ENCODE results near the gene ABHD14A. TPM values are rescaled to one million over a fixed set of nuclear protein-coding genes. Genes with fewer than 3 reads are reported as not detected.

The ABHD14A gene
- total and polyA plus RNA-seq, 2 of the 13 experiments (the other 11 are each of a cell fraction or from before 2014, with no cell fraction given), result 29.5 to 46.9 TPM

- no peak; the same call in 1 of the 2 replicates for TF ChIP-seq ZFP90 (CRISPR knock-in tag; IDR thresholded peaks at IDR 0.05; ENCODE audit: borderline replicate concordance)
- TF ChIP-seq ZNF331 (CRISPR knock-in tag; IDR thresholded peaks at IDR 0.05), result peak; percentile 76; the same call in 1 of the 2 replicates
- TF ChIP-seq ETS1 (CRISPR knock-in tag; IDR thresholded peaks at IDR 0.05), result no peak
- TF ChIP-seq ZNF264 (CRISPR knock-in tag; IDR thresholded peaks at IDR 0.05), result no peak
- TF ChIP-seq FOSL1 (CRISPR knock-in tag; IDR thresholded peaks at IDR 0.05; ENCODE audit: borderline replicate concordance), result no peak; the same call in 1 of the 2 replicates
- TF ChIP-seq CREBL2 (CRISPR knock-in tag; IDR thresholded peaks at IDR 0.05; ENCODE audit: borderline replicate concordance), result no peak
- no peak for TF ChIP-seq THAP8 (CRISPR knock-in tag; IDR thresholded peaks at IDR 0.05; ENCODE audit: borderline replicate concordance)
- no peak for TF ChIP-seq LBX2 (CRISPR knock-in tag; IDR thresholded peaks at IDR 0.05; ENCODE audit: borderline replicate concordance)
- TF ChIP-seq ZNF577 (CRISPR knock-in tag; IDR thresholded peaks at IDR 0.05; ENCODE audit: borderline replicate concordance, low read depth), result no peak
- peak; percentile 39; the same call in 1 of the 2 replicates for TF ChIP-seq TBX3 (IDR thresholded peaks at IDR 0.05; ENCODE audit: borderline replicate concordance)
- no peak for TF ChIP-seq KIAA2018 (CRISPR knock-in tag; IDR thresholded peaks at IDR 0.05; ENCODE audit: borderline replicate concordance)
- TF ChIP-seq ZNF776 (CRISPR knock-in tag; IDR thresholded peaks at IDR 0.05), result no peak
- TF ChIP-seq DPF2 (CRISPR knock-in tag; IDR thresholded peaks at IDR 0.05; ENCODE audit: borderline replicate concordance, low read depth), result peak; percentile 46; the same call in 1 of the 2 replicates
- TF ChIP-seq REL (CRISPR knock-in tag; conservative IDR thresholded peaks at IDR 0.05), result no peak; the same call in 1 of the 2 replicates
- no peak for TF ChIP-seq ZNF589 (CRISPR knock-in tag; conservative IDR thresholded peaks at IDR 0.05)
- TF ChIP-seq MXD3 (CRISPR knock-in tag; IDR thresholded peaks at IDR 0.05), result no peak; the same call in 1 of the 2 replicates
- no peak for TF ChIP-seq TEF (CRISPR knock-in tag; IDR thresholded peaks at IDR 0.05)
These were observed 7.5 kb downstream of the ABHD14A start (continued) for GRCh38 chr3:51982352-51982837.

Measured in HepG2 (cell line).